Activated naive CD4-positive, alpha-beta T cell (primary cell): Measurements from ENCODE around the gene MYCL.

Experiments
- DNase-seq, 4 experiments: peaks; one replicate each; lab custom pipeline; 2025; lab: John Stamatoyannopoulos, UW

Gene MYCL

DNA sequence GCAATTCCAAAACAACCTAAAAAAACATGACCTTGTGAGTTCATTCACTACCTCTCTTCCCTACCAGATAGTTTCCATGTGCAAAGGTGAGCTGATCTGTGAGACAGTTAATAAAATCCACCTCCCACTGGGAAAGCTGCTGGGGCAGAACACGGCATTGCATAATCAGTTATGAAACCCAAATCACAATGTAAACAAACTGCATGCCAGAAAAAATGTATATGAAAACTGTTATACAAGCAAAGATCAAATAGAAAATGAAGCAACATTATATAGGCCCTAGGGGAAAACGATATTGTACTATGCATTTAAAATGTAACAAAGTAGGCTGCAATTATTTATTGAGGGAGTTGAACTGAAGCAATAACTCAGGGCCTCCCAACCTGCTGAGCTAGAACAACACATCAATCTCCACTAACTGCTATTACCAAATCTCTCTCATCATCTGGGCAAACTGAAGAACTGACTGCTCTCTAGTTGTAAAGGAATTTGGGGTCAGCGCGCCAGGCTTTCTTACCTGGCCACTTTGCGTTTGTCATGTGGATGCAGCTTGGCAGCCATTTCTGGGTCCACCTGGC is 49.4 kb downstream of the MYCL start:
- DNase-seq = no peak

DNA sequence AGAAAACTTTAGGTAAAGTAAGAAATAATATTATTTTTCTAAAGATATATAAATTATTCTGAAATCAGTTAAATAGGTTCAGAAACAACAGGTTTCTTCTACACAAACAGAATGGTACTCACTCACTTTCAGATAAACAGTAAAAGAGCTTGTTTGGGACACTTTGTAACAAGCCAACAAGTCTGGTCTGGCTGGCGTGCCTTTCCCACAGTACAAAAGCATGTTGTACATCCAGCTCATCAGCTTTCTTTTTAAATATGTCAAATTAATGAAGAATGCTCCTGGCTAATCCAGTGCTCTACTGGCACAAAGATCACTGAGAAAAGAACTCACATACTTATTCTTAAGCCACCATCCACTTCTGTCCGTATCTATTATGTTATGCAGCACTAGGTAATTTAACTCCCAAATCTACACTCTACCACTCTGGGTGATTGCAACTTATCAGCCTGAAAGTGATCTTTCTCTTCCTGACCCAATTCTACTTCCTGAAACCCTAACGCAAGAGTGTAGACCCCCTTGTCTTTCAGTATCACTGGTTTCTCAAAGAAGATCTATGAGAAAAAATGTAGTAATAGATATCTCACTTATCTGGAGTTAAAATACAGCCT is 51.0 kb downstream of the MYCL start:
- no peak for DNase-seq

DNA sequence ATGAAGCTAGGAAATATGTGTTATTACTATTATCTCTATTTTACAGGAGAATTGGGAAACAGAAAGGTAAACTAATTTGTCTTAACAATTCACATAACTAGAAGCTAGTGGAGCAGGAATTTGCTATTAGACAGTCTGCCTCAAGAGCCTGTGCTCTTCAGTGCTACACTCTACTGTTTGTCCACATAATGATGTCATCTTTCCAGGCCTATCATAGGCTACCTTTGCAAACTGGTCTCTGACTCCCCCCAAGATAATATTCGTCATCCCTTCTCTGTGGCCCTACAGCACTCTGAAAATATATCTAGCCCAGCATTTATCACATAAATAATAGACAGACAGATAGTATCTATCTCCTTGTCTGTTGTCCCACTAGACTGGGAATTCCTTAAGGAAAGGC is 52.5 kb downstream of the MYCL start:
- no peak for DNase-seq

DNA sequence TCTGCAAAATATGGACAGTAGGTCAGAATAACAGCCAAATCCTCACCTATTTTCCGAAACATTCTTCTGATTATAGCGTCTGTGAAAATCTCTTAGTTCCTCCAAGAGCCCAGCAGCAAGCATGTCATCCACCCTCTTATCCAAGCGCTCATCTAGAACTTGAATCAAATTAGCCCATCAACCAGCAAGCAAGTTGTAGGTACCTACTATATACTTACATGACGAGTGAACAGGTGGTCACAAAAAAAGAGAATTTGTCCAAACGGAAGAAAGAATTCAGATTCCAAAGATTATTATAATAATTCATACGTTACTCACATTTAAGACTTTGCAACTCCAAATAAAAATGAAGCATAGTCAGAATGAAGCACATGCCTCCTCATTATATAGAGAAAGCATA is 53.8 kb downstream of the MYCL start:
- DNase-seq = no peak

- no peak for DNase-seq
These were observed 54.9 kb downstream of the MYCL start for GRCh38 chr1:39846796-39847195.

DNA sequence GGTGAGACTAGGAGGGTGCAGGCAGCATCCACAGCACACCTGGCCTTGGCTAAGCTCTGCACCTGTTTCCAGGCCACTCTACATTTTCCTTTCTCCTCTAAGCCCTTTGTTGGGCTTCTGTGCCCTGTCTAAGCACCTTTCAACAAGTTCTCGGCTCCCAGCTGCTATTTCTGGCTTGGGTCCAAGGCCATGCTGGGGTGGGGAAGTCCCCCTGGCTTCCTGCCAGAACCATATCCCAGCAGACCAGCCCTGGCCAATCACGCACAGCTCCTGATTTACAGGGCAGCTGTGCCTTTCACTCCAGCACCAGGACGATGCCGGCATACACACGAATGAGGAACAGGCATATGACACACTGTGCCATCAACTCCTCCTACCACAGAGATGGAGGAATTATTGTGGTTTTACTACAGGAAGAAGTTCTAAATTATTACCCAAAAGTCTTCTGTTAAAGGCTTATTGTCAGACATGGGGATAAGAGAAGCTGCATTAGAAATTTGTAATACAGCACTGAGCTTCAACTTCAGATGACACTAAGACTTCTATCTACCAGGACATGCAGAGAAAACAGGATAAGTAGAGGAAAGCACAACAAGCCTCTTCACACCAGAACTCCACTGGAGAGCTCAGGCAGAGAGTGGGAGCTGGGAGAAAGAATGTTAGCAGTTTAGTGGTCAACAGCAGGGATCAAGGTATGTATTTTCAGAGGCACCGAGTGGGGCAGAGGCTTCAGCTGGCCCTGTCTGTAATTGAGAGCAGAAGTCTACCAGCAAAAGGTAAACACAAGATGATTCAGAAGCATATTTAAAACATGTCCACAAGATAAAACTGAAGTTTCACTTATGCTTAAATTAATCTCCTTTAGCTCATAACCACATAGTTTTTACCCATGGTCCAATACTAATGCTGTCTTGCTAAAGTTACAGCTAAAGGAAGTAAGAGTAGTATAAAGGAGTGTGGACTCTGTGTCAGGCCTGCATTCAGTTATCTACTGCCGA is 55.8 kb downstream of the MYCL start:
- peak; percentile 4 to 46 (median 32) for DNase-seq
